K562 (cell line): ENCODE results near the gene HEMK1. TPM values are rescaled to one million over a fixed set of nuclear protein-coding genes. Genes with fewer than 3 reads are reported as not detected.

Source experiments
- BRF1 ChIP-seq: IDR thresholded peaks from 3 replicates; pipeline ENCODE4 v1.6.1; 2011; ENCODE audit warnings: borderline replicate concordance, mild to moderate bottlenecking; ENCODE audit not compliant: insufficient read length; ENCODE audit errors: extremely low read depth
- CCNT2 ChIP-seq: IDR thresholded peaks from 2 replicates; pipeline ENCODE4 v1.6.1; 2011; ENCODE audit warnings: borderline replicate concordance, low read depth, mild to moderate bottlenecking, moderate library complexity, mixed read lengths, low read length; ENCODE audit not compliant: insufficient read length; ENCODE audit errors: extremely low read depth
- CREB1 ChIP-seq, 2 experiments: sonication (generic) in 1 of 2; formaldehyde crosslinking in 1 of 2; IDR thresholded peaks; 2 replicates each; pipeline versions ENCODE4 v1.6.1 to v1.8.0; 2012 to 2022; ENCODE audit warnings: inconsistent platforms in 1 of 2, mild to moderate bottlenecking in 1 of 2, missing genetic modification reagents in 1 of 2, moderate library complexity in 1 of 2
- CTCF ChIP-seq, 3 experiments: IDR thresholded peaks in 2 of 3; conservative IDR thresholded peaks in 1 of 3; 2 replicates each; pipeline ENCODE4 v1.5.1; 2011 to 2012; ENCODE audit warnings: low read length in 3 of 3, mild to moderate bottlenecking in 3 of 3, control low read depth in 2 of 3, improper control_type of control experiment in 1 of 3, inconsistent platforms in 1 of 3, low read depth in 1 of 3, mixed read lengths in 1 of 3, moderate library complexity in 1 of 3; ENCODE audit not compliant: insufficient read depth in 2 of 3
- EGR1 ChIP-seq: fragments of 450-650 bp; conservative IDR thresholded peaks from 2 replicates; pipeline ENCODE4 v1.6.1; 2017; ENCODE audit warnings: mild to moderate bottlenecking
- ESRRB ChIP-seq: fragments of 250-450 bp; sonication (Bioruptor Pico); IDR thresholded peaks from 2 replicates; pipeline ENCODE4 v1.5.0; 2020; ENCODE audit warnings: mild to moderate bottlenecking, moderate library complexity, borderline replicate concordance
- FOSL1 ChIP-seq: fragments of 200-800 bp; sonication (Bioruptor generic); conservative IDR thresholded peaks from 2 replicates; pipeline ENCODE4 v1.6.1; 2016; ENCODE audit warnings: missing genetic modification characterization, missing compliant biosample characterization
- HDAC3 ChIP-seq: fragments of 450-650 bp; IDR thresholded peaks from 2 replicates; pipeline ENCODE4 v1.6.1; 2018; ENCODE audit warnings: borderline replicate concordance, mild to moderate bottlenecking, moderate library complexity; ENCODE audit not compliant: partially characterized antibody
- HEY1 ChIP-seq: fragments of 250-450 bp; sonication (Bioruptor Pico); IDR thresholded peaks from 2 replicates; pipeline ENCODE4 v1.5.0; 2020; ENCODE audit warnings: mild to moderate bottlenecking, moderate library complexity, borderline replicate concordance
- JUND ChIP-seq, 2 experiments: IDR thresholded peaks; 2 replicates in 1 of 2; 3 replicates in 1 of 2; pipeline ENCODE4 v1.6.1; 2011; ENCODE audit warnings: borderline replicate concordance in 2 of 2, low read depth in 2 of 2, low read length in 2 of 2, improper control_type of control experiment in 1 of 2, missing biosample characterization in 1 of 2, missing genetic modification characterization in 1 of 2, missing genetic modification reagents in 1 of 2
- NRF1 ChIP-seq, 2 experiments: fragments of 450-650 bp; IDR thresholded peaks in 1 of 2; conservative IDR thresholded peaks in 1 of 2; 2 replicates each; pipeline ENCODE4 v1.6.1; 2014; ENCODE audit warnings: mild to moderate bottlenecking in 2 of 2
- RUNX1 ChIP-seq: sonication (generic); IDR thresholded peaks from 2 replicates; pipeline ENCODE4 v1.6.1; 2016; ENCODE audit warnings: antibody characterized with exemption, low read depth
- SIN3A ChIP-seq, 2 experiments: fragments of 150-350 bp in 1 of 2; IDR thresholded peaks; 2 replicates each; pipeline ENCODE4 v1.6.1; 2011 to 2016; ENCODE audit warnings: borderline replicate concordance in 2 of 2, low read depth in 2 of 2, low read length in 2 of 2, mild to moderate bottlenecking in 2 of 2, moderate library complexity in 2 of 2; ENCODE audit not compliant: control insufficient read depth in 1 of 2
- SMAD3 ChIP-seq: fragments of 450-650 bp; formaldehyde crosslinking; conservative IDR thresholded peaks from 2 replicates; pipeline ENCODE4 v1.4.0; 2020; ENCODE audit warnings: mild to moderate bottlenecking
- SRSF3 ChIP-seq: fragments of 200-400 bp; formaldehyde crosslinking; IDR thresholded peaks from 2 replicates; pipeline ENCODE4 v1.6.1; 2016; ENCODE audit warnings: mild to moderate bottlenecking, low read length, moderate library complexity; ENCODE audit not compliant: insufficient read depth
- ZNF431 ChIP-seq: sonication (generic); formaldehyde crosslinking; IDR thresholded peaks from 2 replicates; pipeline ENCODE4 v1.8.0; 2022; ENCODE audit warnings: mild to moderate bottlenecking, missing genetic modification reagents
- polyA plus RNA-seq, 8 experiments: library from polyadenylated mRNA; depleted of rRNA in 4 of 8; stranded (reverse) in 5 of 8; unstranded in 3 of 8; fragments of >200 nt; fragmentation: Nextera tagmentation in 2 of 8; fragmentation: Illumina TruSeq in 1 of 8; extraction: Ambion mirVana in 2 of 8; extraction: Trizol in 1 of 8; gene quantifications; 2 replicates each; pipeline versions ENCODE4 v1.2.1 to v1.2.3, GENCODE V29; 2011 to 2014; ENCODE audit warnings: inconsistent platforms in 1 of 8, missing spikeins in 1 of 8
- total RNA-seq, 7 experiments: library from RNA; depleted of rRNA in 6 of 7; stranded (reverse); fragments of >200 nt in 6 of 7; fragmentation: Illumina TruSeq in 2 of 7; extraction: Trizol in 2 of 7; gene quantifications; 2 replicates each; pipeline versions ENCODE4 v1.2.1 to v1.2.3, GENCODE V29; 2011 to 2021; ENCODE audit warnings: low replicate concordance in 1 of 7
- TF ChIP-seq, protein P1 (sequence below): sonication (generic); formaldehyde crosslinking; IDR thresholded peaks from 2 replicates; pipeline ENCODE4 v1.8.0; 2022; ENCODE audit warnings: mild to moderate bottlenecking, missing genetic modification reagents
- TF ChIP-seq, protein P2 (sequence below): fragments of 250-450 bp; sonication (Bioruptor Pico); IDR thresholded peaks from 2 replicates; pipeline ENCODE4 v1.4.0; 2020

Gene HEMK1
- total and polyA plus RNA-seq, 9 of the 15 experiments (the other 6 are each of a cell fraction or from before 2014, with no cell fraction given), result 2.0 to 16.8 (median 11.4) TPM

DNA sequence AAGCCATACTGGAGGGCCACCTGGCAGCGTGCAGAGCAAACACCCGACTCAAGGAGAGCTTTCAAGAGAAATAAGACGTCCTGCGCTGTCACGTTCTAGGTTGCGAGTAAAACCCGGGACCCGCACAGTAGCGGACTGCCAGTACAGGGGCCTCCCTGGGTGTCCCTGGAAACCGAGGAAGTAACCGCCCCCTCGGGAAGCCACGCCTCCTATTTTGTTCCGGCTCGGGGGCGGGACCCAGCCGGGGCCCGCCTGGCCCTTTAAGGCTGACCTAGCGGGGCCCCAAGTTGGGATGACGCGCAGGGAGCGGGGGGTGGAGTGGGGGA, 47.4 kb downstream of the HEMK1 start (continued):
- TF ChIP-seq HEY1 (no peak), NRF1 (conservative IDR thresholded peaks at IDR 0.05 in 1 of 2, IDR thresholded peaks at IDR 0.05 in 1 of 2) (no peak), HDAC3 (no peak), FOSL1 (tag) (peak; percentile 41; the same call in 1 of the 2 replicates), RUNX1 (no peak), SIN3A (IDR thresholded peaks at IDR 0.05; ENCODE audit: borderline replicate concordance in 2 of 2, control insufficient read depth in 1 of 2, low read depth in 2 of 2, low read length in 2 of 2) (peak in 1 of 2 experiments; percentile 15; a peak in 1 of 4 replicates), SMAD3 (CRISPR knock-in tag) (no peak), BRF1 (no peak), CCNT2 (peak; percentile 36), CREB1 (IDR thresholded peaks at IDR 0.05) (peak; percentile 55; the same call in 1 of the 2 replicates), CREB1 (CRISPR knock-in tag; IDR thresholded peaks at IDR 0.05) (peak; percentile 63), JUND (IDR thresholded peaks at IDR 0.05; ENCODE audit: borderline replicate concordance, low read depth, low read length) (peak; percentile 62), JUND (tag; IDR thresholded peaks at IDR 0.05; ENCODE audit: borderline replicate concordance, low read depth, low read length) (no peak), ZNF431 (CRISPR knock-in tag) (no peak), SRSF3 (no peak), EGR1 (peak; percentile 45; the same call in 1 of the 2 replicates), ESRRB (CRISPR knock-in tag) (no peak), CTCF (IDR thresholded peaks at IDR 0.05 in 2 of 3, conservative IDR thresholded peaks at IDR 0.05 in 1 of 3; ENCODE audit: insufficient read depth in 2 of 3, low read depth in 1 of 3, low read length in 3 of 3) (peak in 1 of 3 experiments; percentile 4; a peak in 1 of 6 replicates)
- TF ChIP-seq, protein P1, sequence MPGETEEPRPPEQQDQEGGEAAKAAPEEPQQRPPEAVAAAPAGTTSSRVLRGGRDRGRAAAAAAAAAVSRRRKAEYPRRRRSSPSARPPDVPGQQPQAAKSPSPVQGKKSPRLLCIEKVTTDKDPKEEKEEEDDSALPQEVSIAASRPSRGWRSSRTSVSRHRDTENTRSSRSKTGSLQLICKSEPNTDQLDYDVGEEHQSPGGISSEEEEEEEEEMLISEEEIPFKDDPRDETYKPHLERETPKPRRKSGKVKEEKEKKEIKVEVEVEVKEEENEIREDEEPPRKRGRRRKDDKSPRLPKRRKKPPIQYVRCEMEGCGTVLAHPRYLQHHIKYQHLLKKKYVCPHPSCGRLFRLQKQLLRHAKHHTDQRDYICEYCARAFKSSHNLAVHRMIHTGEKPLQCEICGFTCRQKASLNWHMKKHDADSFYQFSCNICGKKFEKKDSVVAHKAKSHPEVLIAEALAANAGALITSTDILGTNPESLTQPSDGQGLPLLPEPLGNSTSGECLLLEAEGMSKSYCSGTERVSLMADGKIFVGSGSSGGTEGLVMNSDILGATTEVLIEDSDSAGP (CRISPR knock-in tag), result peak; percentile 83
- TF ChIP-seq, protein P2, sequence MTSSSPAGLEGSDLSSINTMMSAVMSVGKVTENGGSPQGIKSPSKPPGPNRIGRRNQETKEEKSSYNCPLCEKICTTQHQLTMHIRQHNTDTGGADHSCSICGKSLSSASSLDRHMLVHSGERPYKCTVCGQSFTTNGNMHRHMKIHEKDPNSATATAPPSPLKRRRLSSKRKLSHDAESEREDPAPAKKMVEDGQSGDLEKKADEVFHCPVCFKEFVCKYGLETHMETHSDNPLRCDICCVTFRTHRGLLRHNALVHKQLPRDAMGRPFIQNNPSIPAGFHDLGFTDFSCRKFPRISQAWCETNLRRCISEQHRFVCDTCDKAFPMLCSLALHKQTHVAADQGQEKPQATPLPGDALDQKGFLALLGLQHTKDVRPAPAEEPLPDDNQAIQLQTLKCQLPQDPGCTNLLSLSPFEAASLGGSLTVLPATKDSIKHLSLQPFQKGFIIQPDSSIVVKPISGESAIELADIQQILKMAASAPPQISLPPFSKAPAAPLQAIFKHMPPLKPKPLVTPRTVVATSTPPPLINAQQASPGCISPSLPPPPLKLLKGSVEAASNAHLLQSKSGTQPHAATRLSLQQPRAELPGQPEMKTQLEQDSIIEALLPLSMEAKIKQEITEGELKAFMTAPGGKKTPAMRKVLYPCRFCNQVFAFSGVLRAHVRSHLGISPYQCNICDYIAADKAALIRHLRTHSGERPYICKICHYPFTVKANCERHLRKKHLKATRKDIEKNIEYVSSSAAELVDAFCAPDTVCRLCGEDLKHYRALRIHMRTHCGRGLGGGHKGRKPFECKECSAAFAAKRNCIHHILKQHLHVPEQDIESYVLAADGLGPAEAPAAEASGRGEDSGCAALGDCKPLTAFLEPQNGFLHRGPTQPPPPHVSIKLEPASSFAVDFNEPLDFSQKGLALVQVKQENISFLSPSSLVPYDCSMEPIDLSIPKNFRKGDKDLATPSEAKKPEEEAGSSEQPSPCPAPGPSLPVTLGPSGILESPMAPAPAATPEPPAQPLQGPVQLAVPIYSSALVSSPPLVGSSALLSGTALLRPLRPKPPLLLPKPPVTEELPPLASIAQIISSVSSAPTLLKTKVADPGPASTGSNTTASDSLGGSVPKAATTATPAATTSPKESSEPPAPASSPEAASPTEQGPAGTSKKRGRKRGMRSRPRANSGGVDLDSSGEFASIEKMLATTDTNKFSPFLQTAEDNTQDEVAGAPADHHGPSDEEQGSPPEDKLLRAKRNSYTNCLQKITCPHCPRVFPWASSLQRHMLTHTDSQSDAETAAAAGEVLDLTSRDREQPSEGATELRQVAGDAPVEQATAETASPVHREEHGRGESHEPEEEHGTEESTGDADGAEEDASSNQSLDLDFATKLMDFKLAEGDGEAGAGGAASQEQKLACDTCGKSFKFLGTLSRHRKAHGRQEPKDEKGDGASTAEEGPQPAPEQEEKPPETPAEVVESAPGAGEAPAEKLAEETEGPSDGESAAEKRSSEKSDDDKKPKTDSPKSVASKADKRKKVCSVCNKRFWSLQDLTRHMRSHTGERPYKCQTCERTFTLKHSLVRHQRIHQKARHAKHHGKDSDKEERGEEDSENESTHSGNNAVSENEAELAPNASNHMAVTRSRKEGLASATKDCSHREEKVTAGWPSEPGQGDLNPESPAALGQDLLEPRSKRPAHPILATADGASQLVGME, result no peak
